H9 (cell line): ENCODE data around the gene PHKG2. TPM values are rescaled to one million over a fixed set of nuclear protein-coding genes. Genes with fewer than 3 reads are reported as not detected.

Experiments used
- DNase-seq: peaks from one replicate; pipeline ENCODE4 v3.0.0-alpha.2; 2017
- H2AFZ ChIP-seq: one replicate; pipeline ENCODE4 v1.6.1; 2013; ENCODE audit warnings: mild to moderate bottlenecking, low read length, control low read depth, moderate library complexity
- H2AK5ac ChIP-seq: 2 replicates; pipeline ENCODE4 v1.6.1; 2013; ENCODE audit warnings: low read length, control low read depth, mixed read lengths; ENCODE audit not compliant: insufficient read length
- H2BK120ac ChIP-seq: one replicate; pipeline ENCODE4 v1.6.1; 2013; ENCODE audit warnings: low read depth, mild to moderate bottlenecking, low read length, control low read depth, inconsistent platforms; ENCODE audit not compliant: poor library complexity, severe bottlenecking
- H2BK12ac ChIP-seq: 2 replicates; pipeline ENCODE4 v1.6.1; 2013; ENCODE audit warnings: low read length, control low read depth, mixed read lengths, low read depth; ENCODE audit not compliant: insufficient read length
- H2BK15ac ChIP-seq: 2 replicates; pipeline ENCODE4 v1.6.1; 2013; ENCODE audit warnings: low read depth, low read length, control low read depth
- H2BK20ac ChIP-seq: one replicate; pipeline ENCODE4 v1.6.1; 2013; ENCODE audit warnings: low read depth, mild to moderate bottlenecking, low read length, control low read depth, inconsistent platforms; ENCODE audit not compliant: poor library complexity, severe bottlenecking
- H2BK5ac ChIP-seq: 2 replicates; pipeline ENCODE4 v1.6.1; 2013; ENCODE audit warnings: low read length, control low read depth, mixed read lengths; ENCODE audit not compliant: insufficient read length
- H3K14ac ChIP-seq: 2 replicates; pipeline ENCODE4 v1.6.1; 2013; ENCODE audit warnings: low read length, control low read depth; ENCODE audit not compliant: insufficient read depth
- H3K18ac ChIP-seq: 2 replicates; pipeline ENCODE4 v1.6.1; 2013; ENCODE audit warnings: low read depth, mild to moderate bottlenecking, mixed read lengths, low read length, control low read depth; ENCODE audit not compliant: insufficient read length
- H3K23ac ChIP-seq: 2 replicates; pipeline ENCODE4 v1.6.1; 2013; ENCODE audit warnings: low read length, control low read depth, mixed read lengths, low read depth; ENCODE audit not compliant: insufficient read length
- H3K23me2 ChIP-seq: 2 replicates; pipeline ENCODE4 v1.6.1; 2013; ENCODE audit warnings: low read depth, mild to moderate bottlenecking, mixed read lengths, low read length, control low read depth; ENCODE audit not compliant: insufficient read length, poor library complexity, severe bottlenecking
- H3K27ac ChIP-seq: 2 replicates; pipeline ENCODE4 v1.5.1; 2013; ENCODE audit warnings: low read length, control low read depth, mixed read lengths, low read depth; ENCODE audit not compliant: insufficient read length
- H3K27me3 ChIP-seq: 2 replicates; pipeline ENCODE4 v1.6.1; 2013; ENCODE audit warnings: low read length, control low read depth, inconsistent platforms; ENCODE audit not compliant: insufficient read depth
- H3K4ac ChIP-seq: 2 replicates; pipeline ENCODE4 v1.6.1; 2013; ENCODE audit warnings: low read depth, mild to moderate bottlenecking, control low read depth, inconsistent platforms, low read length, moderate library complexity
- H3K4me1 ChIP-seq: 2 replicates; pipeline ENCODE4 v1.6.1; 2013; ENCODE audit warnings: low read length, control low read depth, inconsistent platforms; ENCODE audit not compliant: insufficient read depth
- H3K4me2 ChIP-seq: 2 replicates; pipeline ENCODE4 v1.6.1; 2013; ENCODE audit warnings: low read length, control low read depth, mixed read lengths; ENCODE audit not compliant: insufficient read length, insufficient read depth
- H3K56ac ChIP-seq: 2 replicates; pipeline ENCODE4 v1.6.1; 2013; ENCODE audit warnings: low read depth, mild to moderate bottlenecking, mixed read lengths, low read length, control low read depth; ENCODE audit not compliant: insufficient read length
- H3K79me1 ChIP-seq: 2 replicates; pipeline ENCODE4 v1.6.1; 2013; ENCODE audit warnings: low read depth, mild to moderate bottlenecking, moderate library complexity, low read length, control low read depth, inconsistent platforms; ENCODE audit not compliant: insufficient read depth, poor library complexity, severe bottlenecking
- H3K79me2 ChIP-seq: 2 replicates; pipeline ENCODE4 v1.6.1; 2013; ENCODE audit warnings: low read length, control low read depth, inconsistent platforms; ENCODE audit not compliant: insufficient read depth
- H3K9ac ChIP-seq: 2 replicates; pipeline ENCODE4 v1.6.1; 2013; ENCODE audit warnings: low read length, control low read depth, mixed read lengths; ENCODE audit not compliant: insufficient read length; ENCODE audit errors: extremely low read depth
- H3K9me3 ChIP-seq: one replicate; pipeline ENCODE4 v1.6.1; 2013; ENCODE audit warnings: low read depth, low read length, inconsistent platforms; ENCODE audit not compliant: control insufficient read depth
- H3T11ph ChIP-seq: one replicate; pipeline ENCODE4 v1.6.1; 2013; ENCODE audit warnings: mild to moderate bottlenecking, low read length, control low read depth, inconsistent platforms
- H4K20me1 ChIP-seq: one replicate; pipeline ENCODE4 v1.6.1; 2013; ENCODE audit not compliant: control insufficient read depth, insufficient read length, insufficient read depth
- H4K5ac ChIP-seq: 2 replicates; pipeline ENCODE4 v1.6.1; 2013; ENCODE audit warnings: low read depth, mild to moderate bottlenecking, mixed read lengths, low read length, control low read depth; ENCODE audit not compliant: insufficient read length
- H4K8ac ChIP-seq: replicated peaks from 2 replicates; pipeline ENCODE4 v1.6.1; 2013; ENCODE audit warnings: low read length, control low read depth, mixed read lengths, low read depth; ENCODE audit not compliant: insufficient read length
- H4K91ac ChIP-seq: 2 replicates; pipeline ENCODE4 v1.6.1; 2013; ENCODE audit warnings: low read depth, mild to moderate bottlenecking, moderate library complexity, mixed read lengths, low read length, control low read depth; ENCODE audit not compliant: insufficient read length
- H3K27ac Mint-ChIP-seq, 3 experiments: 2 replicates in 2 of 3; 3 replicates in 1 of 3; pipeline ENCODE4 v1.8.0; 2020 to 2021; ENCODE audit warnings: mixed read lengths in 3 of 3, mild to moderate bottlenecking in 1 of 3, moderate library complexity in 1 of 3
- H3K27me3 Mint-ChIP-seq: 2 replicates; pipeline ENCODE4 v1.8.0; 2021; ENCODE audit warnings: low read depth, mild to moderate bottlenecking, moderate library complexity, mixed read lengths
- H3K36me3 Mint-ChIP-seq, 3 experiments: 2 replicates in 2 of 3; 3 replicates in 1 of 3; pipeline ENCODE4 v1.8.0; 2020 to 2021; ENCODE audit warnings: low read depth in 3 of 3, mixed read lengths in 3 of 3; ENCODE audit not compliant: insufficient read depth in 1 of 3
- H3K4me1 Mint-ChIP-seq, 2 experiments: 2 replicates each; pipeline ENCODE4 v1.8.0; 2020; ENCODE audit warnings: mixed read lengths in 2 of 2
- H3K4me3 Mint-ChIP-seq, 2 experiments: 2 replicates in 1 of 2; 3 replicates in 1 of 2; pipeline ENCODE4 v1.8.0; 2020 to 2021; ENCODE audit warnings: mild to moderate bottlenecking in 2 of 2, mixed read lengths in 2 of 2, moderate library complexity in 1 of 2
- H3K9me3 Mint-ChIP-seq, 2 experiments: 2 replicates in 1 of 2; 3 replicates in 1 of 2; pipeline ENCODE4 v1.8.0; 2020; ENCODE audit warnings: mild to moderate bottlenecking in 2 of 2, mixed read lengths in 2 of 2, moderate library complexity in 1 of 2
- WGBS: extraction: QIAGEN DNeasy Blood & Tissue Kit; methylation state at CpG from one replicate; pipeline ENCODE4 v1.1.7; 2013; ENCODE audit warnings: missing lambda C conversion rate, low lambda C conversion rate, mixed read lengths; ENCODE audit not compliant: insufficient read length; ENCODE audit errors: extremely low coverage; 5-methylcytosine and 5-hydroxymethylcytosine counted together
- total RNA-seq: library from RNA; stranded (reverse); gene quantifications from 2 replicates; pipeline ENCODE4 v1.2.1, GENCODE V29; 2021
- TF ChIP-seq, protein P1 (sequence below): fragments of 200-600 bp; sonication (generic); conservative IDR thresholded peaks from 3 replicates; pipeline ENCODE4 v1.8.0; 2021; ENCODE audit warnings: antibody characterized with exemption, mild to moderate bottlenecking

The PHKG2 gene
- total RNA-seq, 1 experiment from 2014 or later: 46.6 TPM

DNA sequence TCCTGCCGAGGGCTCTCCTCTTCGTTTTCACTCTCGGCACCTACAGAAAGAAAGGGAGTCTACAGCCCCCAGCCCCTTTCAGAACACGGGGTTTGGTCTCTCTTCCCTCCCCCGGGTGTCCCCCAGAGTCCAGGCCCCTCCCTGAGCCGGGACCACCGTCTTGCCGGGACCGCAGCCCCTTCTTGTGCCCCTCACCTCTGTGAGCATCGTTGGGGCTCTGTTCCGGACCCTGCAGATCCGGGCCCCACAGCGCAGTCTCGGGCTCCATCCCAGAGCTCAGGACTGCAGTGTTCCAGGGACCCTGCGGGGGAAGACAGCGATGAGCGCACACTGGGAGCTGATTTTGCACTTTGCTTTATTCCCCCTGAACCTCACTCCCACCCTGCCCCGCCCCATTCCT is 36.0 kb downstream of the PHKG2 start:
- Histone ChIP-seq H2BK120ac (no peak overlapping the region), H4K20me1 (peaks cover 3% of the 10 kb centered on the region), H4K91ac (no peak overlapping the region), H3K56ac (no peak overlapping the region), H4K5ac (no peak overlapping the region), H2BK15ac (no peak overlapping the region), H3K18ac (no peak overlapping the region), H2BK12ac (no peak overlapping the region), H3K79me1 (peaks cover 5% of the 10 kb centered on the region), H3K79me2 (peaks cover 3% of the 10 kb centered on the region; the same call in 1 of the 2 replicates), H3K27me3 (no peaks in the 10 kb centered on the region), H3K4ac (no peak overlapping the region), H3K9ac (no peak overlapping the region), H3K23ac (no peak overlapping the region), H2BK20ac (no peak overlapping the region), H3K27ac (no peak overlapping the region), H3K9me3 (no peaks in the 10 kb centered on the region), H2AFZ (no peak overlapping the region), H3K4me2 (no peak overlapping the region), H3T11ph (no peak overlapping the region), H4K8ac (no peak overlapping the region), H2BK5ac (no peak overlapping the region), H2AK5ac (no peak overlapping the region), H3K23me2 (peaks cover 12% of the 10 kb centered on the region), H3K14ac (no peak overlapping the region), H3K4me1 (no peaks in the 10 kb centered on the region)
- peak overlapping the region in 1 of 2 experiments; percentile 91; a peak in 2 of 5 replicates for H3K4me3 Mint-ChIP-seq
- H3K27me3 Mint-ChIP-seq: peaks cover 1% of the 10 kb centered on the region
- H3K9me3 Mint-ChIP-seq: no peaks in the 10 kb centered on the region
- TF ChIP-seq, protein P1, sequence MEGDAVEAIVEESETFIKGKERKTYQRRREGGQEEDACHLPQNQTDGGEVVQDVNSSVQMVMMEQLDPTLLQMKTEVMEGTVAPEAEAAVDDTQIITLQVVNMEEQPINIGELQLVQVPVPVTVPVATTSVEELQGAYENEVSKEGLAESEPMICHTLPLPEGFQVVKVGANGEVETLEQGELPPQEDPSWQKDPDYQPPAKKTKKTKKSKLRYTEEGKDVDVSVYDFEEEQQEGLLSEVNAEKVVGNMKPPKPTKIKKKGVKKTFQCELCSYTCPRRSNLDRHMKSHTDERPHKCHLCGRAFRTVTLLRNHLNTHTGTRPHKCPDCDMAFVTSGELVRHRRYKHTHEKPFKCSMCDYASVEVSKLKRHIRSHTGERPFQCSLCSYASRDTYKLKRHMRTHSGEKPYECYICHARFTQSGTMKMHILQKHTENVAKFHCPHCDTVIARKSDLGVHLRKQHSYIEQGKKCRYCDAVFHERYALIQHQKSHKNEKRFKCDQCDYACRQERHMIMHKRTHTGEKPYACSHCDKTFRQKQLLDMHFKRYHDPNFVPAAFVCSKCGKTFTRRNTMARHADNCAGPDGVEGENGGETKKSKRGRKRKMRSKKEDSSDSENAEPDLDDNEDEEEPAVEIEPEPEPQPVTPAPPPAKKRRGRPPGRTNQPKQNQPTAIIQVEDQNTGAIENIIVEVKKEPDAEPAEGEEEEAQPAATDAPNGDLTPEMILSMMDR: no peak
- peaks cover 14 to 36% (median 26%) of the 10 kb centered on the region in 3 experiments; a peak in 6 of 7 replicates for H3K36me3 Mint-ChIP-seq
- WGBS: no CpG with 5 or more reads among the region's 18 CpGs
- DNase-seq: no peak
- H3K27ac Mint-ChIP-seq: no peak overlapping the region
- H3K4me1 Mint-ChIP-seq: peaks cover 12 to 22% of the 10 kb centered on the region in 2 experiments
